HEK293 (cell line): ENCODE measurements around the gene GBGT1.

Experiments
- CTCF ChIP-seq: fragments of 450-650 bp; formaldehyde crosslinking; IDR thresholded peaks from 2 replicates; pipeline ENCODE4 v1.5.1; 2016; ENCODE audit warnings: missing biosample characterization, missing genetic modification characterization
- ZNF362 ChIP-seq: fragments of 450-650 bp; formaldehyde crosslinking; IDR thresholded peaks from 2 replicates; pipeline ENCODE4 v1.5.1; 2016; ENCODE audit warnings: missing biosample characterization, missing genetic modification characterization
- ZNF416 ChIP-seq: fragments of 450-650 bp; formaldehyde crosslinking; IDR thresholded peaks from 2 replicates; pipeline ENCODE4 v1.5.1; 2016; ENCODE audit warnings: missing biosample characterization, missing genetic modification characterization
- ZNF629 ChIP-seq: fragments of 450-650 bp; formaldehyde crosslinking; IDR thresholded peaks from 2 replicates; pipeline ENCODE4 v1.5.1; 2017; ENCODE audit warnings: missing biosample characterization, missing genetic modification characterization
- ZNF76 ChIP-seq: fragments of 450-650 bp; formaldehyde crosslinking; IDR thresholded peaks from 2 replicates; pipeline ENCODE4; 2016; ENCODE audit warnings: low read depth, missing biosample characterization, missing genetic modification characterization, borderline replicate concordance
- TF ChIP-seq, protein P1 (sequence below): fragments of 450-650 bp; formaldehyde crosslinking; conservative IDR thresholded peaks from 2 replicates; pipeline ENCODE4 v1.5.1; 2016; ENCODE audit warnings: low read depth, missing biosample characterization, missing genetic modification characterization

DNA sequence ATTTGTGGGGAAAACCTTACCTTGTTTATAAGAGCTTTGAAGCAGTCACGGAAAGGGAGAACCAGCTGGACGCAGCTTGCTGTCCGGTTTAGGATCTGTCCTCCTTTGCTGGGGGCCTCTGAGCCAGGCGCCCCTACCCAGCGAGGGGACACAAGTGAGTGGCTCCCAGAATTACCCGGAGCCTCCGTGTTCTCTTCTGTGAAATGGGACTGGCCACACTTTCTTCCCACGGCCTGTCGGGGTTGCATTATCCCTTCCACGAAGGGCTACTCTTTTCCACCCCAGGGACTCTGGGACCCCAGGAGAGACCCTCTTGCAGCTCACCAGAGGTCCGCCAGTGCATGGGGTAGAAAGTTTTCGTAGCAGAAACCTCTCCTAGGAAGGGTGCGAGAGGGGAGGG, 477 bp upstream of the GBGT1 start:
- no peak for TF ChIP-seq ZNF76
- TF ChIP-seq, protein P1, sequence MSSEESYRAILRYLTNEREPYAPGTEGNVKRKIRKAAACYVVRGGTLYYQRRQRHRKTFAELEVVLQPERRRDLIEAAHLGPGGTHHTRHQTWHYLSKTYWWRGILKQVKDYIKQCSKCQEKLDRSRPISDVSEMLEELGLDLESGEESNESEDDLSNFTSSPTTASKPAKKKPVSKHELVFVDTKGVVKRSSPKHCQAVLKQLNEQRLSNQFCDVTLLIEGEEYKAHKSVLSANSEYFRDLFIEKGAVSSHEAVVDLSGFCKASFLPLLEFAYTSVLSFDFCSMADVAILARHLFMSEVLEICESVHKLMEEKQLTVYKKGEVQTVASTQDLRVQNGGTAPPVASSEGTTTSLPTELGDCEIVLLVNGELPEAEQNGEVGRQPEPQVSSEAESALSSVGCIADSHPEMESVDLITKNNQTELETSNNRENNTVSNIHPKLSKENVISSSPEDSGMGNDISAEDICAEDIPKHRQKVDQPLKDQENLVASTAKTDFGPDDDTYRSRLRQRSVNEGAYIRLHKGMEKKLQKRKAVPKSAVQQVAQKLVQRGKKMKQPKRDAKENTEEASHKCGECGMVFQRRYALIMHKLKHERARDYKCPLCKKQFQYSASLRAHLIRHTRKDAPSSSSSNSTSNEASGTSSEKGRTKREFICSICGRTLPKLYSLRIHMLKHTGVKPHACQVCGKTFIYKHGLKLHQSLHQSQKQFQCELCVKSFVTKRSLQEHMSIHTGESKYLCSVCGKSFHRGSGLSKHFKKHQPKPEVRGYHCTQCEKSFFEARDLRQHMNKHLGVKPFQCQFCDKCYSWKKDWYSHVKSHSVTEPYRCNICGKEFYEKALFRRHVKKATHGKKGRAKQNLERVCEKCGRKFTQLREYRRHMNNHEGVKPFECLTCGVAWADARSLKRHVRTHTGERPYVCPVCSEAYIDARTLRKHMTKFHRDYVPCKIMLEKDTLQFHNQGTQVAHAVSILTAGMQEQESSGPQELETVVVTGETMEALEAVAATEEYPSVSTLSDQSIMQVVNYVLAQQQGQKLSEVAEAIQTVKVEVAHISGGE (tag by site-specific recombination) = no peak
- no peak for TF ChIP-seq CTCF (tag by site-specific recombination)
- no peak for TF ChIP-seq ZNF416 (tag by site-specific recombination)
- TF ChIP-seq ZNF629 = no peak
- no peak for TF ChIP-seq ZNF362 (tag by site-specific recombination)
